Choroid plexus epithelial cell (primary cell): ENCODE results near the gene NKD1.

Experiments used
- DNase-seq: peaks from one replicate; pipeline ENCODE4 v3.0.0-alpha.2; 2010; ENCODE audit warnings: low read depth
- H3K4me3 ChIP-seq: 2 replicates; pipeline ENCODE4 v1.5.1; 2011; ENCODE audit warnings: low read depth, mild to moderate bottlenecking, control low read depth, low read length, moderate library complexity
- TF ChIP-seq, protein P1 (sequence below): conservative IDR thresholded peaks from 2 replicates; pipeline ENCODE4 v1.5.1; 2011; ENCODE audit warnings: low read depth, mild to moderate bottlenecking, control low read depth, inconsistent platforms, low read length, moderate library complexity

NKD1 gene

DNA sequence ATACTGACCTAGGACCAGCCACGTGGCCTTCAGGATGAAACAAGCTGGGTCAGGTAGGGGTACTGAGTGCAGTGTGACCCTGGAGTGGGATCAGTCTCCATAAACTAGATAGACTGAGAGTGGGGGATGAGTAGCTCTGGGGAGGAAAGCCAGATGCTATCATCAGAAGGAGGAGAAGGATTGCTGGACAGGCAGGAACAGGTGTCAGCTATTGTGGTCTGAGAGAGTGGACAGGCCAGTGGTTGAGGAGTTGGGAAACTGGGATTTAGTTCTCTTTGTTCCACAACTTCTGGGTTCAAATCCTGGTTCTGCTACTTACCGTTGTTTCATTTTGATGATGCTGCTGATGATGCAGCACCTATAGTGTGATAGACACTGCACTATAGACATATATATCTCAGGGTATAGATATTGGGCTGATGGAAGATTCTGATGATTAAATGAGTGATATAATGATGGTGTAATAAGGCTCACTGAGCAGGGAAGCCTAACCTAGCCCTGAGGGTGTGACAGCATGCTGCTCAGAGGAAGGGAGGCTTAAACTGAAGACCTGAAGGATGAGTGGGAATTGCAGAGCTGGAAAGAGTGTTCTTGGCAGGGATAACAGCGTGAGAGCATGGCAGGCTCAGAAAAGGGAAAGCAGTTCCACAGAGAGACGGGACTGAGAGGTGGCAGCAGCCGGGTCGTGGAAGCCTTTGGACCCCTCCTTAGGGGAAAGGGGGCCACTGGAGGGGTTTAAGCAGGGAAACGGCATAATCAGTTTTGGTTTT, 66.9 kb downstream of the NKD1 start:
- DNase-seq: no peak
- TF ChIP-seq, protein P1, sequence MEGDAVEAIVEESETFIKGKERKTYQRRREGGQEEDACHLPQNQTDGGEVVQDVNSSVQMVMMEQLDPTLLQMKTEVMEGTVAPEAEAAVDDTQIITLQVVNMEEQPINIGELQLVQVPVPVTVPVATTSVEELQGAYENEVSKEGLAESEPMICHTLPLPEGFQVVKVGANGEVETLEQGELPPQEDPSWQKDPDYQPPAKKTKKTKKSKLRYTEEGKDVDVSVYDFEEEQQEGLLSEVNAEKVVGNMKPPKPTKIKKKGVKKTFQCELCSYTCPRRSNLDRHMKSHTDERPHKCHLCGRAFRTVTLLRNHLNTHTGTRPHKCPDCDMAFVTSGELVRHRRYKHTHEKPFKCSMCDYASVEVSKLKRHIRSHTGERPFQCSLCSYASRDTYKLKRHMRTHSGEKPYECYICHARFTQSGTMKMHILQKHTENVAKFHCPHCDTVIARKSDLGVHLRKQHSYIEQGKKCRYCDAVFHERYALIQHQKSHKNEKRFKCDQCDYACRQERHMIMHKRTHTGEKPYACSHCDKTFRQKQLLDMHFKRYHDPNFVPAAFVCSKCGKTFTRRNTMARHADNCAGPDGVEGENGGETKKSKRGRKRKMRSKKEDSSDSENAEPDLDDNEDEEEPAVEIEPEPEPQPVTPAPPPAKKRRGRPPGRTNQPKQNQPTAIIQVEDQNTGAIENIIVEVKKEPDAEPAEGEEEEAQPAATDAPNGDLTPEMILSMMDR: no peak
- no peak overlapping the region for H3K4me3 ChIP-seq

DNA sequence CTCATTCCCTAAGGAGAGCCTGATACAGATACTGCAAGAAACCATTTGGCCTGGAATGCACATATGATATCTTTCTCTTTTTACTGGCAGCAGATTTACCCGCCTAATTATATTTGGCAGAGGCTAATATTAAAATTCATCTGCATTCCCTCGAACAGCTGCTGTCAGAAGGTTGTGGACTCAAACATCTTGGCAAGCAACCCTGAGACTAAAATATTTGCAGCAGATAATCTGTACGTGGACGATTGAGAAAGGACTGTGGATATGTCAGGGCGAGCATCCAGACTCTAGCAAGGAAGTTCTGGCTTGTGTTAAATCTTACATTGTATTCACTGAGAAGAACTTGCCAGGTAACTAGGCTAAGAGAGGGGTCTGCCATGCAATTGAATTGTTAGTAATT, 67.7 kb downstream of the NKD1 start:
- TF ChIP-seq, protein P1: no peak
- peak; percentile 50 for DNase-seq

DNA sequence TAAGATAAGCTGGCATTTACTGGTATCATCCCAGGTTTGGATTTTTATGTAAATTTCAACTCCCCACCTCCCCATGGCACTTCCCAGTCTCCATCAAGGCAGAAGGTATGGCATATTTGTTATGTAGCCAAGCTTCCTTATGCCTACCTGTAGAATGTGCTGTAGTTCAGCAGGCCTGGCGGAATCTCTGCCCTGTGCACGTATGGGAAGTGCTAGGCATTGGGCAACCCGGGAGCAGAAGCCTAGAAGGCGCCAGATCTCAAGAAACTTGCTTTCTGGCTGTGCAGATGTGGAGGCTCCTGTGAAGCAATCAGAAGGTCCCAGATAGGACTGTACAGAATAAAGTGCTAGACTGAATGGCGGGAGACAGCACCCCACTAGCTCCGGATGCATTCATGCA, 68.2 kb downstream of the NKD1 start:
- TF ChIP-seq, protein P1: no peak
- no peak for DNase-seq
- no peak overlapping the region for H3K4me3 ChIP-seq

More for the DNA sequence above, 67.7 kb downstream of the NKD1 start:
- no peak overlapping the region for H3K4me3 ChIP-seq

DNA sequence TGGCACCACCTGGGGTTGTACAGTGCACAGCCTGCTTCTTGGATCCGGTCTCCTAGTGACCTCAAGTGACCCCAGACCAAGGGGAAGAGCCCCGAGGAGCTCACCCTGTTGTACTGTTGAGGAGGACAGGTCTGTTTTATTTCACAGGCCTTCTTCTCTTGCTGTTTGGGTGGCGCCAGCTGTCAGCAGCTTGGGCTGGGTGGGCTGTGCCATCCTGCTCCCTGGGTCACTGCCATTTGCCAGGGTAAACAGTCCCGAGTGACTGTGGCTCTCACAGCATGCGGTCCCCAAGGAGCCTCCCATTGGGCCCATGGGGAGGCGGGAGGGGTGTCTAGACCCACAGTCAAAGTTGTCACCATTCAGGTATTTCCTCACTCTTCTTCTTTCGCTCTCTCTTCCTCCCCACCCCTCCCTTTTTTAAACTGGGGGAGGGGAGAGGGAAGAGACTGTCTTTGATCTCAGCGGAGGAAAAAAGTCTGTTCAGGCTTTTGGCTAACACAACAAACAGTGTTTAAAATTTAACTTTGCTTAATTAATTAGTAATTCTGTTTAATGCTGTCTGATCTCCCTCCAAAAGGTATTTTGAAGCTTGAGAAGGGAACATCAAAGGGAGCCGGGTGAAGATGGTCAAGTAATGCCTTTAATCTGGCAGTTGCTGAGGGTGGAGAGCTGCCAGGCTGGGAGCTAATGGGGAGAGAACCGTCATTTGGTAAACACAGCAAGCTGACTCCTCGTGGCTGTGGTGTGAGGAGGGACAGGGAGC, 68.9 kb downstream of the NKD1 start:
- no peak for DNase-seq
- no peak overlapping the region for H3K4me3 ChIP-seq
- TF ChIP-seq, protein P1: no peak

DNA sequence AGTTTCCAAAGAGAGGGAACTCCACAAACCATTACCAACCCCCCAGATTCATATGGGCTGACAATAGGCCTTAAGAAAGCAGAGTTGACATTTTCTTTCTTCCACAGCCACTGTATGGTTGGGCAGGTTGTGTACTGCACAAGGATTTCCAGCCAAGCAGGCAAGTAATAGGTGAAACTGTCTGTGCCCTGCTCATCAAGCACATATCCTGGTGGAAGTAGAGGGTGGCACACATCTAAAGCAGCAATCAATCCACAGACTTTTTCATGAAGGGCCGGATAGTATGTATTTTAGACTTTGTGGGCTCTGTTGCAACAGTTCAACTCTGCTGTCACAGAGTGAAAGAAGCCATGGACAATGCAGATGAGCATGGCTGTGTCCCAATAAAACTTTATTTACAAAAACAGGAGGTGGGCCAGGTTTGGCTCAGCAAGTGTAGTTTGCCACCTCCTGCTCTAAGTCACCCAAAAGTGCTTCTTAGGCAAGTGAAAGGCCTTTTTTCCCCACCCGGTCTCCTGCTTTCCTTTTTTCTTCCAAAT, 69.5 kb downstream of the NKD1 start:
- DNase-seq: no peak
- no peak overlapping the region for H3K4me3 ChIP-seq
- TF ChIP-seq, protein P1: no peak

DNA sequence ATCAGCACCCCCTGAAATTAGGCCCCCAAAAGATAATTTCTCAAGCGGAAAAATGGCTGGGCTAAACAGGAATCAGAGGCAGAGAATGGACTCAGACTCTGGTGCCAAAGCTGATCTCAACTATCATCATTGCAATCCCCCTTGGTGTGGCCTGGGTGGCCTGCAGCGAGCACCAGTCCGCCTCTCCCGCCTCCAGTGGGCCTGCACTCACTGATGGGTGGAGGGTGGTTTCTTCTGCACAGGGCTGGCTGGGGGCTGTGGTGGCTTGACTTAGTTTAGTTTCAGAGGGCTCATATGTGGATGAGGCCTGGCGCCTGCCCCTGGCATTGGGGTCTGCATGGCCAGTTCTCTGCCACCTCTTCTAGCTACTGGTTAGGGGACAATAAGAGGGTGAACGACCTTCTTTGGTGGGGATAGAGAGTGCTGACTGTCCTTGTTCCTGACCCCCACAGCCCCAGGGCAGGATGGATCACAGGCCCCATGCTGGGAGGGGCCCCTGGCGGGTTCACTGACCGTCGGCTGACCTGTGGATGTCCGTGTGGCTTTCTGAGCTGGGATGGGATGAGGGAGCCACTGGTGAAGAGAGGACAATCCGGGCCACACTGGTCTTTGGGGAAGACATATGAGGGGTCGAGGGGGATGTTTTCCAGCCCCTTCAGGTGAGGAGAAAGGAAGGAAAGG, 70.2 kb downstream of the NKD1 start:
- no peak overlapping the region for H3K4me3 ChIP-seq
- DNase-seq: no peak
- TF ChIP-seq, protein P1: no peak
